Activated CD8-positive, alpha-beta memory T cell treated with anti-CD3 and anti-CD28 coated beads for 4 hours (primary cell): ENCODE measurements around the gene CALCA.

Experiments
- DNase-seq, 2 donors: peaks; one replicate each; pipeline ENCODE4 v3.0.0-alpha.2; 2020; ENCODE audit warnings: low read depth in 2 of 2

Gene CALCA

GRCh38 chr11:14949437-14950147 lies 22.6 kb downstream of the CALCA start:
- DNase-seq = no peak

- DNase-seq = no peak
Observed at GRCh38 chr11:14942745-14943144, 29.4 kb downstream of the CALCA start.

DNA sequence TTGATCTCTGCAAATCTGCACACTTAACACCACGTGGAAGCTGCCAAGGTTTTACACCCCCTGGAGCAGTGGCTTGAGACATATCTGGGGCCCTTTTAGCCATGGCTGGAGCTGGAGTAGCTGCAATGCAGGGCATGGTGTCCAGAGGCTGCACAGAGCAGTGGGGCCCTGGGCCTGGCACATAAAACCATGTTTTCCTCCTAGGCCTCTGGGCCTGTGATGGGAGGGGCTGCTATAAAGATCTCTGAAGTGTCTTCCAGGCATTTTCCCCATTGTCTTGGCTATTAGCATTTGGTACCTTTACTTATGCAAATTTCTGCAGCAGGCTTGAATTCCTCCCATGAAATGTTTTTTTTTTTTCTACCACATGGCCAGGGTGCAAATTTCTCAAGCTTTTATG lies 33.2 kb downstream of the CALCA start:
- no peak for DNase-seq

DNA sequence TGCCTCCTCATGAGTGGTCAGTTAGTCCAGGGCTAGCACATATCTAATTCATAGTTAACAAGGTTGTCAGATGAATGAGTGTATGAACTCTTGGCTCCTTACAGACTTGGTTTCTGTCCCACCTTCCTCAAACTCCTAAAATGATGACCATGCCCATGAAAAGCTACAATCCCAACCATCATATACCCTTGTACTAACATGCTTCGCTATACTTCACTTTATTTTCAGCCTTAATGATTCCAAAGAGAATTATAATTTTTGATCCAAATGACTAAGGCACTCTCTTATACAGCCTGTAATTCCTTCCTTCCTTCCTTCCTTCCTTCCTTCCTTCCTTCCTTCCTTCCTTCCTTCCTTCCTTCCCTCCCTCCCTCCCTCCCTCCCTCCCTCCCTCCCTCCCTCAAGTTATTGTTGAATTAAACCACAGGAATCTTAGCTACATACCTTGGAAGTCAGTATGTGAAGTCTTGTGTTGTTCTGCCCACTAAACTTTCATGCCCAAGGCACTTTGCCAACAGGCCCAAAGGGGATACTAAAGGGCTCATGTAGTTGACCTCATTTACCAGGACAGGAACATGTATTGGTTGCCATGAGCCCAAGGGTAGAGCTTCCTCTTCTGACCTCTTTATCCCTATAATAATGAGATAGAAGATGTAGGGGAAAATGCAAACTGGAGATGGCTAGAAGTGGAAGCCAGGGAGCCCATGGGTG lies 37.4 kb downstream of the CALCA start:
- no peak for DNase-seq

DNA sequence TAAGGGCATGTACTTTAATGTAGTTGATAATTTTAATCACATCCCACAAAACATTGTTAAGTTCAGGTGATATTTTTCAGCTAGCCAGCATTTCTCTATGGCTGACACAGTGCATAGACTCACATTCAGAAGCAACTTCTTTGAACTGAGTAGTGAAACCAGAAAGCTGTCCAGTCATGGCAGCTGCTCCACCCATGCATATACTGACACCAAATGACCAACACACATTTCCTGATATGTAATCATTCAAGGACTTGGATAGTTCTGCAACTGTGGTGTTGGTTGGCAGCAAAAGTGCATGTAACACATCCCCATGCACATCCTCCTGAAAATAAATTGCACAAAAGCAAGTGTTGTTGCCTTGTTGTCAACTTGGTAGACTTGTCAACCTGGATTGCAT lies 39.7 kb downstream of the CALCA start:
- no peak for DNase-seq

DNA sequence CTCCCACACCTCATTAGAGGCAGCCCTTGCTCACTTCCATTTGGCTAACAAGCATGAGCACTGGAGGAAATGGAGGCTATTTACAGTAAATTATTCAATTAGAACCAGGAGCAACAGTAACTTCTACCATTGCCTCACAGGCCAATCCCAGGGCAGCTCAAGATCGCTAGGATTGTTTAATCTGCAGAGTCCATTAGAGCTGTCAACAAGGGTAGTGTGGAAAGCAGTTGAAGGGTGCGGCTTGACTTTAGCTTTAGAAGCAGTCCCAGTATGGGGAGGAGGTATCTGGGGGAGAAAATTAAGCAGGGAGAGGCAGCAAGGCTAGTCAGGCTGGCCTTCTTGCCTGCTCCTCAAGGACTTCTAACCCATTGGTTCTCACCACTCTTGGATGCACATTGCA lies 41.8 kb downstream of the CALCA start:
- no peak for DNase-seq

GRCh38 chr11:14927146-14927545 lies 45.0 kb downstream of the CALCA start:
- DNase-seq = no peak

DNA sequence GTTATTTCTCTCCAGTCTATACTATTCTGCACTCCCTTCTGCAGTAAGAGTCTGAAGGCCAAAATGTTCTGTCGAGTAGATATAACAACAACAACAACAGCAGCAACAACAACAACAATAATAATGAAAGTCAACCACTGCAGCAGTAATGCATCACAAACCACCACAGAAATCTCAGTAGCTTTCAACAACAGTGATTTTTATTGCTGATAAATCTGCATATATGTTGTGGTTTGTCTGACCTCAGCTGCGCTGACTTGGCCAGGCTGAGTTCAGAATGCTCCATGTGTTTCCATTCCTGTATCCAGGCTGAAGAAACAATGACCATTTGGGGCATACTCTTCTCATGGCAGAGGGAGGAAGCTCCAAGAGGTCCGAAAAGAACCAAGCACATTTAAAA lies 47.8 kb downstream of the CALCA start:
- no peak for DNase-seq
